Spleen (tissue), 7 donors: ENCODE results near the gene DLG2.

Experiments
- POLR2AphosphoS5 ChIP-seq, 3 donors: sonication (generic); formaldehyde crosslinking; IDR thresholded peaks; one replicate each; pipeline ENCODE4 v1.5.1; 2017; ENCODE audit warnings: antibody characterized with exemption in 3 of 3
- TF ChIP-seq, protein P1 (sequence below), 11 experiments: fragments of 200-600 bp in 7 of 11; fragments of 450-650 bp in 4 of 11; sonication (generic) in 4 of 11; IDR thresholded peaks in 8 of 11; conservative IDR thresholded peaks in 3 of 11; 1 replicate in 7 of 11; 2 replicates in 4 of 11; pipeline versions ENCODE4 v1.4.0 to v1.8.0; 2016 to 2021; ENCODE audit warnings: antibody characterized with exemption in 11 of 11, inconsistent platforms in 4 of 11, mild to moderate bottlenecking in 1 of 11
- donor health status: DM: no; HTN: no; CAD: no; lungs with moderate emphysema.
- donor health status: DM: no; HTN: no; CAD: no.
- donor health status: DM: no; HTN: no; CAD: no.

GRCh38 chr11:83694191-83694910 is 1932.8 kb downstream of the DLG2 start:
- no peak for TF ChIP-seq POLR2AphosphoS5 (IDR thresholded peaks at IDR 0.05)
- TF ChIP-seq, protein P1, sequence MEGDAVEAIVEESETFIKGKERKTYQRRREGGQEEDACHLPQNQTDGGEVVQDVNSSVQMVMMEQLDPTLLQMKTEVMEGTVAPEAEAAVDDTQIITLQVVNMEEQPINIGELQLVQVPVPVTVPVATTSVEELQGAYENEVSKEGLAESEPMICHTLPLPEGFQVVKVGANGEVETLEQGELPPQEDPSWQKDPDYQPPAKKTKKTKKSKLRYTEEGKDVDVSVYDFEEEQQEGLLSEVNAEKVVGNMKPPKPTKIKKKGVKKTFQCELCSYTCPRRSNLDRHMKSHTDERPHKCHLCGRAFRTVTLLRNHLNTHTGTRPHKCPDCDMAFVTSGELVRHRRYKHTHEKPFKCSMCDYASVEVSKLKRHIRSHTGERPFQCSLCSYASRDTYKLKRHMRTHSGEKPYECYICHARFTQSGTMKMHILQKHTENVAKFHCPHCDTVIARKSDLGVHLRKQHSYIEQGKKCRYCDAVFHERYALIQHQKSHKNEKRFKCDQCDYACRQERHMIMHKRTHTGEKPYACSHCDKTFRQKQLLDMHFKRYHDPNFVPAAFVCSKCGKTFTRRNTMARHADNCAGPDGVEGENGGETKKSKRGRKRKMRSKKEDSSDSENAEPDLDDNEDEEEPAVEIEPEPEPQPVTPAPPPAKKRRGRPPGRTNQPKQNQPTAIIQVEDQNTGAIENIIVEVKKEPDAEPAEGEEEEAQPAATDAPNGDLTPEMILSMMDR (IDR thresholded peaks at IDR 0.05 in 8 of 11, conservative IDR thresholded peaks at IDR 0.05 in 3 of 11) = no peak
